HG02970 (cell line): ENCODE data around the gene EIF1AD.

Source experiments
- ATAC-seq: cut with Tn5 transposase; IDR thresholded peaks from one replicate; pipeline ENCODE4 v1.9.1; 2021; ENCODE audit warnings: mild to moderate bottlenecking, moderate library complexity, moderate number of reproducible peaks; ENCODE audit not compliant: unreplicated experiment, low FRiP score

EIF1AD gene

GRCh38 chr11:66006134-66006890, 4.4 kb upstream of the EIF1AD start:
- ATAC-seq = no peak

DNA sequence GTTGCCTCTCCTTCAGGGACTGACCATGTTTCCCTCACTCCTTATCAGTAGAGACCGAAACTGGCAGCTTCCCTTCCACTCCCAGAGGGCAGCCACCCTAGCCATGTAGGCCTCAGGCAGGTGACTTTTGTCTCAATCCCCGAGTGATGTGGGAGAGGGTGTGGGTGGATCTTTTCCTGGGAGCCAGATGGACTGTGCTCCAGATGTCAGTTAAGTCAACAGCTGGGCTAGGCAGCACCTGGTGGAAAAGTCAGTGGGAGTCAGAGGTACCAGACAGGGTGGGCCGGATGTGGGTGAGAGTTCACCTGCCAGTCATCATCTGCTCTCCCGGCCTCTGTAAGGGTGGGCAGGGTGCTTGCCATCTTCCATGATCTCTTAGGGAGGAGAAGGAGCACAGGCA, 2.2 kb upstream of the EIF1AD start:
- no peak for ATAC-seq

DNA sequence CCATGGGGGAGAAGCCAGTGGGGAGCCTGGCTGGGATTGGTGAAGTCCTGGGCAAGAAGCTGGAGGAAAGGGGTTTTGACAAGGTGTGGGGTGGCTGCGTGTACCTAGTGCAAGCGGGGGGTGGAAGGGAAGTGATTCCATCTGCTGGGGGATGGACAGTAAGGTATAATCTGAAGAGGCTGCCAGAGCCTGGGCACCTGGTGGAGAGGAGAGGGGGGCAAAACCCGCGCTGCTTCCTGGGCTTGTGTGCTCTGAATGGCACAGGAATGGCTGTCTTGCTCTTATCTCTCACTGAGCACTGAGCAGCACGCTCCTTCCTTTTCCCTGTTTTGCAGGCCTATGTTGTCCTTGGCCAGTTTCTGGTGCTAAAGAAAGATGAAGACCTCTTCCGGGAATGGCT, 1.3 kb upstream of the EIF1AD start:
- no peak for ATAC-seq

GRCh38 chr11:66002648-66003225, 780 bp upstream of the EIF1AD start:
- ATAC-seq = peak; percentile 41

GRCh38 chr11:65997286-65997685, 4.7 kb downstream of the EIF1AD start:
- ATAC-seq = no peak

DNA sequence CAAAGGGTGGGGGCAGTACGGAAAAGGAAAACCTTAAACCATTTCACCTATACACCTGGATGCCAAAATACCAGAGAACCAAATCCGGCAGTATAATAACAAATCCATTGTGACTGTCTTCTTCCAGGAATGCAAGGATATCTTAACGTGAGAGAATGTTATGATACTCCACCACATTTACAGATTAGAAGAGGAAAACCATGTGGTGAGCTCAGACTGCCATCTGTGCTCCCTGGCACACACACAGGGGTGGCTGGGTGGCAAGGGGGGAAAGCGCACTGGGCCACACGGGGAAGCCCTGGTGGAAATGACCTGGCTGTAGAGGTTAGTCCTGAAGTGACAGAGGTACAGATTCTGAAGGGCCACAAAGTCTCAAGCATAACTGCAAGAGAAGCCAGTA, 9.9 kb downstream of the EIF1AD start:
- ATAC-seq = no peak

DNA sequence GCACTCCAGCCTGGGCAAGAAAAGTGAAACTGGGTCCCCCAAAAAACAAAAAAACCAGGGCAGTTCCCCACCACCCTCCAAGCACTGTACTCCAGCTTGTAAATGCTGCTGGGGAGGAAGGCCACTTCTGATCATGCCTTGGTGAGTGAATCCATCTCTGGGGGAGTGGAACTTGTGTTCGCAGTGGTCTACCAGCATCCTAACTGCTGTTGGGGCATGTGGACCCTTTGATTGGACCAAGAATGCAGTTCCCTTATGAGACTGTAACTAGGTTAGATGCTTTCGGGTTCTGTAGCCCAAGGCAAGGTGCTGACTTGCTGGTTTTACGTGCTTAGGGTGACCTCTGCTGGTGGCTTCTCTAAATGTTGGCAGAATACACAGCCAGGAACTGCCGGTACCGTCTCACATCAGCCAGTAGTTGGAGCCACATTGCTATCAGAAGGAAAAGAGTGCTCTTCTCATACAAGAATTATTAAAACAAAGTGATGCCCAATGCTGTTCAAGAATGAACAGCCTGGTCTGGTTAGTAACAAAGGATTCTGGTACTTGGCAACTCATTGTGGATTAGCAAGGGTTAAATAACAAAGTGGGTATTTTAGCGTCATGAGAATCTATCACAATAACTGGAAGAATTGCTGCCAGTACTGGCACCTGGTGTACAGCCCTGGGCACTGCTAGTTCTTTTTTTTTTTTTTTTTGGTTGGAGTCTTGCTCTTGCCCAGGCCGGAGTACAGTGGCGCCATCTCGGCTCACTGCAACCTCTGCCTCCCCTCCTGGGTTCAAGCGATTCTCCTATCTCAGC, 13.0 kb downstream of the EIF1AD start:
- peak; percentile 88 for ATAC-seq

DNA sequence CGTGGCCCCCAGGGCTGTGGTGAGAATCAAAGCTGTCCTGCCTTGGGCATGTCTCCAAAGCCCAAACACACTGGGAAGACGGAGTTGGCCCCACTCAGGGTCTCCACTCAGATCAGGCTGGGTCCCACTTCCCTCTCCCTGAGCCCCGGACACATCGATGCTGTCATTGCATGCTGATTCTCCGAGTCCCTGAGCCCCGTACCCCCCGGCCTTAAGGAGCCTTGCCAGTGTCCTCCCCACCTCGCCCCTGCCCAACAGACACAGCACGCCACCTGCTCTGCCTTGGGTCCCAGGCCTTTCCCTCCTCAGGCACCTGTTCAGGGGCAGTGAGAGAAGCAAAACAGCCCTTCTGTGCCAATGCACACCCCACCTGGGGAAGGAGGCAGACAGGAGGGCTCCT, 14.6 kb downstream of the EIF1AD start:
- ATAC-seq = no peak

DNA sequence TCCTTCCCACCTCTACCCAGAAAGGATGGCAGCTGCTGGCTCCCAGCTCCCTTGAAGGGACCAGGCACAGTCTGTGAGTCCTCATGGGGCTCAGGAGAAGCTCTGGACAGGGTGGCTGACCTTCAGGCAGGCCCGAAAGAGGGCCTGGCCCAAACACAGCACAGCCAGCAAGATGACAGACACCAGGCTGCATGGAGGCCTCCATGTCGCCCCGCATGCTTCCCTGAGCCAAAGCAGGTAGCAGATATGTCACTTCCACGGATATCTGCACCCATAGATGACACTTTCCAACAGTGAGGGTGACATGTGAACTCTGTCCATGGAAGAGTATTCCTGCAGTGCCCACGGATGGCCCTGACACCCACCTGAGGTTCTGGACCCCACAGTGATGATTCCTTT, 18.4 kb downstream of the EIF1AD start:
- no peak for ATAC-seq

DNA sequence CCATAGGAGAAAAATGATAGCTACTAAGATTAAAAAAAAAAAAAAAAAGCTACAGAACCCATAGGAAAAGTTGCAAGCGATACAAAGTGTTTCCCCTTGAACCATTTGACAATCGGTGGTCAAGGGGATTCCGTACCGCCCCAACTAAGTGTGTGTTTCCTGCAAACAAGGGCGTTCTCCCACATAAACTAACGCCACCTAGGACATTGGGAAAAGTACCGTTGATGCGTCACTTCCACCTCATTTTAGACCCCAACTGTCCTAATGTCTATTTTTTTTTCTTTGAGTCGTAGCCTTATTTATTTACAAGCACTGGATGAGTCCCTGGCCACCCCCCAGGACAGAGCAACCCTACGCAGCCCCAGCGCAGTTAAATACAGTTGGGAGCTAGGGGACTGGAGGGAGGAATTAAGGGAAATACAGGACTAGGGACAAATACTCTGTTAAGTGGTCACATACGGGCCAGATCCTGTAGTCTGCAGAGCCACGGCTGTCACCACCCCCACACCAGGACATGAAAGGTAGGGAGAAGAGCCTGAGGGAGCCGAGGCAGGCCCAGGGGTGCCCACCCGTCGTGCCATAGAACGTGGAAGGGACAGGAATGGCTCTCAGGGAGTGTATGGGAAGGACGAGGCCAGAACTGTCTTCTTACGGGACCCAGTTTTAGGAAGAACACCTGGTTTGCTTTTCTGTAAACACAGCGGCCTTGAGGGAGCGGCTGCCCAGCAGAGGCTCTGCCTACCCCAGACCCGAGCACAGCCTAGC, 19.0 kb downstream of the EIF1AD start:
- no peak for ATAC-seq

DNA sequence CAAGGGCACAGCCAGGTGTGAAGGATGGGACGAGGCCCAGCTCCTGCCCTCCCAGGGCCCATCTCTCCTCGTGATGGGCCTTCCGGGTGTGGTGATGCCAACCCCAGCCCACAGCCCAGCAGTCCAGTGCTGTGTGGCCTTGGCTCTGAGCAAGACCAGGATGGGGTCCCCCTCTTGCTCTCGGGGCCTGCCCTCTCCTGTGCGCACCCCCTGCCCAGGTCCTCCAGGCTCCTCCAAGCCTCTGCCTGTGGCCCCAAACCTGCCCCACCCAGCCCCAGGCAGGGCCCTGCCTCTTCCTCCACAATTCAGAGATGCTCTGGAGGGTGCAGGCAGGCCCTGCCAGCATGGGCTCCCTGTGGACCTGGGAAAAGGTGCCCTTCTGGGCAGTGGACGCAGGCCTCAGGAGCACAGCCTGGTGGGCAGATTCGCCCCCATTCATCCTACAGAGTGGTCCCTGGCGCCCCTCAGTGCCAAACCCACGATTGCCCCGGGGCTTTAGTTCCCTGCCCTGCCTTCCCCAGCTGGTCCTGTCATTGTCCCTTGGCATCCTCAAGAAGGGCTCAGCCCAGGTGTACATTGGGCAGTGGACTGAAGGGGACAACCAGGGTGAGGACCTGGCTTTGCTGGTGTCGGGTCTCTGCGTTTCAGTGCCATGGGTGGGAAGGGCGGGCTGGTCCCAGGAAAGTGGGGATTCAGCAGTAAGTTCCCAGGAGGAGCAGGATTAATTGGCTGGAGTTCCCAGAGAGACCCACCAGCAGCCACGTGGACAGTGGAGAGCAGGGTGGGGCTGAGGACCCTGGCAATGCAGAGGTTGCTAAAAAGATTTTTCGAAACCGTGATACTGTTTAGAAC, 19.8 kb downstream of the EIF1AD start:
- ATAC-seq = no peak

DNA sequence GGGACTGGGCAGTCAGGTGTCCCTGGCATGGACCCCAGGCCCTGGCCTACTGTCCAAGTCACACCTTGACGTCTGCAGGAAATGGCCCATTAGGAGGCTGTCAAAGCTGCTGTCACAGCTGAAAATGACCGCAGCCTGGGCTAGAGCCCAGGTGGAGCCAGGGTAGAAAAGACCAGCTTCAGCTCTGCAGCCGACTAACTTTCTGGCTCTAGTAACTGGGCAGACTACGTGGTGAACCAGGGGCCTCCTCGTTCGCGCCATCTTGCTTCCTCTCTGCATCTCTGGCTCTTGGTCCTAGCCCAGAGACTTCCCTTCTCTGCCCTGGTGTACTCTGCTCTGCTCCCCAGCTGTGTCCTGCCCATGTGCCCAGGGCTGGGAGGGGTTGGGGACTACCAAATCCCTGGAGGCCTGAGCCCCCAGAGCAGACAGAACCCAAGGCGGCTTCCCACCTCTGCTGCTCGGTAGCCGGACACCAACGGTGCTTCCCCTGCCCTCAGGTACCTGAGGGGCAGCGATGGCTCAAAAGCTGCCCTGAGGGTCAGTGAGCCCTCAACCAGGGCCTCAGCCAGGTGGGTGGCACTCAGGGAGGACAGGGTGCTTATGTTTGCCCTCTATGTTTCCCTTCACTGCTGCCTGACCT, 20.7 kb downstream of the EIF1AD start:
- no peak for ATAC-seq

- no peak for ATAC-seq
Measured at GRCh38 chr11:65979261-65979759, 22.6 kb downstream of the EIF1AD start.

DNA sequence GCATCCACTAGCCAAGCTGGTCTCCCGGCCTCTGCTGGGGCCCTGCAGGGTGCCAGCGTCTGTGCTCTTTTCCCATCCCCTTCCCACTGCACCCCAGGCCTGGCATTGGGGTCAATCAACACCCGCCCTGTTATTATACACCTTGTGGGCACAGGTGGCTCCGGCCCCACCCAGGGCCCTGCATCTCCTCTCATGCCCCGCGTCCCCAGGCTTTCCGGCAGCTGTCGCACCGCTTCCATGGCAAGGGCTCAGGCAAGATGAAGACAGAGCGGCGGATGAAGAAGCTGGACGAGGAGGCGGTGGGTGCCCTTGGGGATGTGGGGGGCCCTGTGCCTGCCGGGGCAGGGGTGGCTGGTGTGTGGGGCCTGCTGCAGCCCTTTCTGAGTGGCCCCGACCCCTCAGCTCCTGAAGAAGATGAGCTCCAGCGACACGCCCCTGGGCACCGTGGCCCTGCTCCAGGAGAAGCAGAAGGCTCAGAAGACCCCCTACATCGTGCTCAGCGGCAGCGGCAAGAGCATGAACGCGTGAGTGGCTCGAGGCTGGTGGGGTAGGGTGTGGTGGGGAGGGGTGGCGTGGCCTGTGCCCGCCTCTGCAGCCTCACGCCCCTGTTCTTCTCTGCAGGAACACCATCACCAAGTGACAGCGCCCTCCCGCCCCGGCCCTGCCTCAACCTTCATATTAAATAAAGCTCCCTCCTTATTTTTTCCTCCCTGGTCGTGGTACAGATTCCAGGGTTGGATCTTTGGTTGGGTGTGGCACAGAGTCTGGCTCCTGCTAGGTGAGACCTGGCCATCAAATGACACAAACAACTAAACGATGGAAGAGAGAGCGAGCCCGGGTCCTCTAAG, 23.3 kb downstream of the EIF1AD start:
- ATAC-seq = no peak

- ATAC-seq = no peak
Measured at GRCh38 chr11:65977621-65978390, 24.2 kb downstream of the EIF1AD start.

DNA sequence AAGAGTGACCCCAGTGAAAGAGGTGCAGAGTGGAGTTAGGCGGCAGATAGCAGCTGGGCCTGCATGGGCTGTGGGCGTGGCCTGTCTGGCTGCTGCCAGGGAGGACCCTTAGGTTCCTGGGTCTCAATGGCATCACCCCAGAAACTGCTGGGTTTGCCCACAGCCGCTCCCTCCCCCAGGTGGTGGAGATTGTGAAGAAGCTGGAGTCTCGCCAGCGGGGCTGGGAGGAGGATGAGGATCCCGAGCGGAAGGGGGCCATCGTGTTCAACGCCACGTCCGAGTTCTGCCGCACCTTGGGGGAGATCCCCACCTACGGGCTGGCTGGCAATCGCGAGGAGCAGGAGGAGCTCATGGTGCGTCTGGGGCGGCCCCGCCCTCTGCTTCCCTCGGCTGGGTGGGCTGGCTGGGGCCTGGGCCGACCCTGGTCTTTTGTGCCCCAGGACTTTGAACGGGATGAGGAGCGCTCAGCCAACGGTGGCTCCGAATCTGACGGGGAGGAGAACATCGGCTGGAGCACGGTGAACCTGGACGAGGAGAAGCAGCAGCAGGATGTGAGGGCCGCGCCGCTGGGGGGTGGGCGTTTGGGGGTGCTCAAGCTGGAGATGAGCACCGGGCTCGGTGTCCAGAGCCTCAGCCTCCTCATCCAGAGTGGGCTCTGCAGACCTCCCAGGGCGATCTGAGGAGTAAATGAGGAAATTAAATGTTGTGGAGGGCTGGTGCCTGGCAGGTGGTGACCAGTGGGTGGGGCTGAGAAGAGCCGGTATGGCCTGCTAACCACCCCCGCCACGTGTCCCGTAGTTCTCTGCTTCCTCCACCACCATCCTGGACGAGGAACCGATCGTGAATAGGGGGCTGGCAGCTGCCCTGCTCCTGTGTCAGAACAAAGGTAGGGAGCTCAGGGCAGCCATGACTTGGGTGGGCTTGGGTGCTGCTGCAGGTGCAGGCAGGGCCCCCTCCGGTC, 25.5 kb downstream of the EIF1AD start:
- ATAC-seq = no peak

DNA sequence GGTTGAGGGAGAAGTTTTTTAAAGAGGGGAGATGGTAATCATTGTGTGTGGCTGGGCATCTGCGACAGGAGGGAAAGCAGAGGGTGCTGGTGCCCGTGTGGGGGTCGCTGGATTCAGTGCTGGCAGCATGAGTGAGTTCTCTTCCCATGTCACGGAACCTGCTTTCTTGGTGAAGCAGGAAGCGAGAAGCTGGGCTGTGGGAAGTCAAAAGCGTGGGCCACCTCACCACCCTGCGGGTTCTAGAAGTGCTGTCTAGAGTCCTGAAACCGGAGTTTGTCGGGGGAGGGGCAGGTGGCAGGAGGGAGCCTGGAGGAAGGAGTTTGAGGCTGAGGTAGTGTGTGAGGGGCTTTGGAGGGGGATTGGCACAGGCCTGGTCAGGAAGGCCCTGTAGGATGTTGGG, 26.2 kb downstream of the EIF1AD start:
- no peak for ATAC-seq
